Breast epithelium (tissue), 4 donors: Measurements from ENCODE around the gene CNTNAP2. TPM values are rescaled to one million over a fixed set of nuclear protein-coding genes. Genes with fewer than 3 reads are reported as not detected.

Experiments
- DNase-seq, 2 donors: peaks; one replicate each; pipeline ENCODE4 v3.0.0-alpha.2; 2019; ENCODE audit warnings: low spot score in 2 of 2
- H3K27ac ChIP-seq, 2 donors: fragments of 200-600 bp; sonication (generic) in 1 of 2; one replicate each; pipeline ENCODE4 v1.5.1; 2016 to 2019; ENCODE audit warnings: mild to moderate bottlenecking in 1 of 2
- H3K27me3 ChIP-seq, 2 donors: fragments of 200-600 bp; sonication (generic) in 1 of 2; one replicate each; pipeline versions ENCODE4 v1.5.1 to v1.6.0; 2017 to 2019; ENCODE audit warnings: control low read depth in 1 of 2, mild to moderate bottlenecking in 1 of 2
- H3K36me3 ChIP-seq: fragments of 200-600 bp; one replicate; pipeline ENCODE4 v1.5.1; 2019
- H3K4me1 ChIP-seq, 2 donors: fragments of 200-600 bp; sonication (generic); one replicate each; pipeline ENCODE4 v1.5.1; 2016 to 2019; ENCODE audit warnings: control low read depth in 1 of 2
- H3K4me3 ChIP-seq, 3 donors: fragments of 200-600 bp; sonication (generic); 1 replicate in 2 of 3; 2 replicates in 1 of 3; pipeline ENCODE4 v1.5.1; 2016 to 2019; ENCODE audit warnings: mild to moderate bottlenecking in 3 of 3, moderate library complexity in 2 of 3
- H3K9me3 ChIP-seq, 2 donors: fragments of 200-600 bp; sonication (generic) in 1 of 2; one replicate each; pipeline ENCODE4 v1.5.1; 2016 to 2019; ENCODE audit warnings: control low read depth in 1 of 2
- POLR2A ChIP-seq: fragments of 450-650 bp; IDR thresholded peaks from one replicate; pipeline ENCODE4 v1.6.1; 2016; ENCODE audit warnings: antibody characterized with exemption, mild to moderate bottlenecking, moderate library complexity
- POLR2AphosphoS5 ChIP-seq, 3 donors: sonication (generic); formaldehyde crosslinking; IDR thresholded peaks; one replicate each; pipeline ENCODE4 v1.6.1; 2017; ENCODE audit warnings: antibody characterized with exemption in 3 of 3
- intact Hi-C: fragments of 100-400 bp; cut with DNase I; formaldehyde crosslinking; loops from one replicate; pipeline ENCODE4 v1.15.1; 2023; ENCODE audit warnings: low total_unique reads
- total RNA-seq, 3 donors: library from RNA; depleted of rRNA; stranded (reverse); fragments of >200 nt; gene quantifications; one replicate each; pipeline ENCODE4 v1.1.0, GENCODE V29; 2016
- TF ChIP-seq, protein P1 (sequence below), 3 donors: fragments of 450-650 bp; IDR thresholded peaks; one replicate each; pipeline ENCODE4 v1.5.1; 2016 to 2017; ENCODE audit warnings: antibody characterized with exemption in 3 of 3, mild to moderate bottlenecking in 3 of 3, moderate library complexity in 3 of 3

The CNTNAP2 gene
- total RNA-seq, 3 donors from 2014 or later = 0.29 to 0.66 TPM; not detected in 1

DNA sequence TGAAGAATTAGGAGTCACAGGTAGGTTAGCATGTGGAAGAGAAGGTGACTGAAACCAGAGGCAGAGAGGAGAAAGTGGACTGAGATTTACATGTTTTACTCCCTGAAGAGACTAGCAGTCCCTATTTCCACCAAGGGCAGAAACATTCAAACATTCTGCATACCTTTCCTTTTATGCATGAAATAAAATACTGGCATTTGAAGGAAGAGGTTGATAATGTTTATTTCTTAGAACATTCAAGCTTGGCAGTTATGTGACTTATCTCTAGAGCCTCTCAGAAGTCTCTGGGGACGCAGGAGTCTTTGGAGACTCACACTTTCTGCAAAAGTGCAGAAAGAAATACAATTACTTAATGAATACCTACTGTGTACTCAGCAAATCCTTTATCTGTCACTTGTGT is 1966.8 kb downstream of the CNTNAP2 start:
- intact Hi-C loops = no loop called here

GRCh38 chr7:148084138-148084537 is 1967.5 kb downstream of the CNTNAP2 start:
- intact Hi-C loops = no loop called here
- H3K4me1 ChIP-seq = no peaks in the 10 kb centered on the region
- no peak overlapping the region for H3K27ac ChIP-seq
- TF ChIP-seq, protein P1, sequence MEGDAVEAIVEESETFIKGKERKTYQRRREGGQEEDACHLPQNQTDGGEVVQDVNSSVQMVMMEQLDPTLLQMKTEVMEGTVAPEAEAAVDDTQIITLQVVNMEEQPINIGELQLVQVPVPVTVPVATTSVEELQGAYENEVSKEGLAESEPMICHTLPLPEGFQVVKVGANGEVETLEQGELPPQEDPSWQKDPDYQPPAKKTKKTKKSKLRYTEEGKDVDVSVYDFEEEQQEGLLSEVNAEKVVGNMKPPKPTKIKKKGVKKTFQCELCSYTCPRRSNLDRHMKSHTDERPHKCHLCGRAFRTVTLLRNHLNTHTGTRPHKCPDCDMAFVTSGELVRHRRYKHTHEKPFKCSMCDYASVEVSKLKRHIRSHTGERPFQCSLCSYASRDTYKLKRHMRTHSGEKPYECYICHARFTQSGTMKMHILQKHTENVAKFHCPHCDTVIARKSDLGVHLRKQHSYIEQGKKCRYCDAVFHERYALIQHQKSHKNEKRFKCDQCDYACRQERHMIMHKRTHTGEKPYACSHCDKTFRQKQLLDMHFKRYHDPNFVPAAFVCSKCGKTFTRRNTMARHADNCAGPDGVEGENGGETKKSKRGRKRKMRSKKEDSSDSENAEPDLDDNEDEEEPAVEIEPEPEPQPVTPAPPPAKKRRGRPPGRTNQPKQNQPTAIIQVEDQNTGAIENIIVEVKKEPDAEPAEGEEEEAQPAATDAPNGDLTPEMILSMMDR (IDR thresholded peaks at IDR 0.05) = peak in 2 of 3 donors; percentile 11 to 51
- TF ChIP-seq POLR2AphosphoS5 (IDR thresholded peaks at IDR 0.05) (no peak), POLR2A (no peak)
- no peak overlapping the region for H3K4me3 ChIP-seq
- no peaks in the 10 kb centered on the region for H3K27me3 ChIP-seq
- no peaks in the 10 kb centered on the region for H3K36me3 ChIP-seq
- DNase-seq = no peak
- no peaks in the 10 kb centered on the region for H3K9me3 ChIP-seq

More for the DNA sequence above, 1966.8 kb downstream of the CNTNAP2 start:
- Histone ChIP-seq H3K4me1 (no peaks in the 10 kb centered on the region), H3K27ac (no peak overlapping the region), H3K4me3 (no peak overlapping the region), H3K9me3 (no peaks in the 10 kb centered on the region), H3K27me3 (no peaks in the 10 kb centered on the region), H3K36me3 (no peaks in the 10 kb centered on the region)
- DNase-seq = no peak
- no peak for TF ChIP-seq POLR2AphosphoS5 (IDR thresholded peaks at IDR 0.05)
- TF ChIP-seq POLR2A = no peak
- TF ChIP-seq, protein P1 (IDR thresholded peaks at IDR 0.05) = no peak

GRCh38 chr7:148091882-148092281 is 1975.3 kb downstream of the CNTNAP2 start:
- no peak for TF ChIP-seq POLR2AphosphoS5 (IDR thresholded peaks at IDR 0.05)
- TF ChIP-seq, protein P1 (IDR thresholded peaks at IDR 0.05) = no peak
- no peak for TF ChIP-seq POLR2A
- intact Hi-C loops = no loop called here
- no peaks in the 10 kb centered on the region for H3K4me1 ChIP-seq

GRCh38 chr7:148093375-148094166 is 1977.0 kb downstream of the CNTNAP2 start:
- Histone ChIP-seq H3K4me1 (no peaks in the 10 kb centered on the region), H3K4me3 (no peak overlapping the region), H3K9me3 (no peaks in the 10 kb centered on the region), H3K27ac (no peak overlapping the region), H3K36me3 (no peaks in the 10 kb centered on the region), H3K27me3 (no peaks in the 10 kb centered on the region)
- TF ChIP-seq POLR2A = no peak
- no peak for TF ChIP-seq POLR2AphosphoS5 (IDR thresholded peaks at IDR 0.05)
- TF ChIP-seq, protein P1 (IDR thresholded peaks at IDR 0.05) = no peak
- DNase-seq = no peak
- intact Hi-C loops = no loop called here

More at GRCh38 chr7:148091882-148092281, 1975.3 kb downstream of the CNTNAP2 start:
- no peak overlapping the region for H3K27ac ChIP-seq
- no peaks in the 10 kb centered on the region for H3K27me3 ChIP-seq
- H3K9me3 ChIP-seq = no peaks in the 10 kb centered on the region
- DNase-seq = no peak
- no peak overlapping the region for H3K4me3 ChIP-seq
- no peaks in the 10 kb centered on the region for H3K36me3 ChIP-seq

DNA sequence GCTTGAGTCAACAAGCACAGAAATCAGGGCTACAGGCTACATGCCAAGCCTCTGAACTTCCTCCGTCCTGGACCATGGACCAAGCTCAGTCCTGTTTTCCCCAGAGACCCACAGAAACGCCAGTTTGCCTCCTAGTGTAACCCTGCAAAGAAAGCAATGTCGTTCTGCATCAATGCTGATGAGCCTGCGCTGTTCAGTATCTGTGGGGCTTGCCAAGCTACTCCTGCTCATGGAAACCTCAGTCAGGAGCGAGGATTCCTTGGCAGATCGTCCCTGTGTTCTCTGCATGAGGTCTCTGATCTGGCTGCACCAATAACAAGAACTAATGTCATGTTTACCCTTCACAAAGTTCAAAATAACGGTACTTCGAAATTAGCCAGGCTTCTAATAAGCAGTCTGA is 1978.5 kb downstream of the CNTNAP2 start:
- H3K4me1 ChIP-seq = no peaks in the 10 kb centered on the region
- no peak for DNase-seq
- H3K27me3 ChIP-seq = no peaks in the 10 kb centered on the region
- TF ChIP-seq, protein P1 (IDR thresholded peaks at IDR 0.05) = no peak
- TF ChIP-seq POLR2AphosphoS5 (IDR thresholded peaks at IDR 0.05) (no peak), POLR2A (no peak)
- no peak overlapping the region for H3K27ac ChIP-seq
- intact Hi-C loops = no loop called here
- H3K4me3 ChIP-seq = no peak overlapping the region
- H3K9me3 ChIP-seq = no peaks in the 10 kb centered on the region
- H3K36me3 ChIP-seq = no peaks in the 10 kb centered on the region
